ENCODE data around the gene PLA2G4B.

The PLA2G4B gene

GRCh38 chr15:41850482-41851166, 12.0 kb downstream of the PLA2G4B start:
- no peak for TF ChIP-seq CTCF (conservative IDR thresholded peaks at IDR 0.05; ENCODE audit: low read depth, low read length)
- H3K4me3 ChIP-seq (ENCODE audit: low read length), result no peak overlapping the region

GRCh38 chr15:41851167-41851523, 12.5 kb downstream of the PLA2G4B start:
- TF ChIP-seq CTCF (conservative IDR thresholded peaks at IDR 0.05; ENCODE audit: low read depth, low read length), result no peak
- H3K4me3 ChIP-seq (ENCODE audit: low read length), result no peak overlapping the region
- no peak for DNase-seq (ENCODE audit: low read depth)

More at GRCh38 chr15:41850482-41851166, 12.0 kb downstream of the PLA2G4B start:
- no peak for DNase-seq (ENCODE audit: low read depth)

- no peak for DNase-seq (ENCODE audit: low read depth)
- no peak overlapping the region for H3K4me3 ChIP-seq (ENCODE audit: low read length)
- no peak for TF ChIP-seq CTCF (conservative IDR thresholded peaks at IDR 0.05; ENCODE audit: low read depth, low read length)
Measured at GRCh38 chr15:41851755-41852370, 13.2 kb downstream of the PLA2G4B start.

- no peak for TF ChIP-seq CTCF (conservative IDR thresholded peaks at IDR 0.05; ENCODE audit: low read depth, low read length)
- no peak for DNase-seq (ENCODE audit: low read depth)
- no peak overlapping the region for H3K4me3 ChIP-seq (ENCODE audit: low read length)
Measured at GRCh38 chr15:41852736-41853590, 14.3 kb downstream of the PLA2G4B start.

GRCh38 chr15:41853831-41854230, 15.2 kb downstream of the PLA2G4B start:
- DNase-seq (ENCODE audit: low read depth), result no peak
- no peak for TF ChIP-seq CTCF (conservative IDR thresholded peaks at IDR 0.05; ENCODE audit: low read depth, low read length)
- no peak overlapping the region for H3K4me3 ChIP-seq (ENCODE audit: low read length)

GRCh38 chr15:41854443-41854842, 15.8 kb downstream of the PLA2G4B start:
- no peak for DNase-seq (ENCODE audit: low read depth)
- H3K4me3 ChIP-seq (ENCODE audit: low read length), result no peak overlapping the region
- TF ChIP-seq CTCF (conservative IDR thresholded peaks at IDR 0.05; ENCODE audit: low read depth, low read length), result no peak

All from retinal pigment epithelial cell (primary cell).